ENCODE data around the gene HDAC7.
"Not testable (repeated sequence)": the region's sequence is repeated elsewhere in the genome, so short reads cannot be mapped to it uniquely, and the experiment has no call there.

- not testable (repeated sequence) for TF ChIP-seq EZH2 (IDR thresholded peaks at IDR 0.05; ENCODE audit: low read depth, unreplicated experiment); ZNF114 (CRISPR knock-in tag; IDR thresholded peaks at IDR 0.05); CTCF (conservative IDR thresholded peaks at IDR 0.05; ENCODE audit: low read depth in 2 of 2); POLR2AphosphoS5 (IDR thresholded peaks at IDR 0.05; ENCODE audit: low read depth); CREB1 (CRISPR knock-in tag; IDR thresholded peaks at IDR 0.05; ENCODE audit: low read depth); REST (IDR thresholded peaks at IDR 0.05; ENCODE audit: unreplicated experiment); EZH2phosphoT487 (IDR thresholded peaks at IDR 0.05; ENCODE audit: unreplicated experiment)
These were observed 22.8 kb upstream of the HDAC7 start for GRCh38 chr12:47842543-47842942.

All from GM23338 (cell line).